ENCODE data around the gene MYO15A.

GRCh38 chr17:18183334-18184142 is 75.0 kb downstream of the MYO15A start, which contains the start of gene ALKBH5:
- TF ChIP-seq POLR2A (IDR thresholded peaks at IDR 0.05) (peak; percentile 97 to 98), CTCF (IDR thresholded peaks at IDR 0.05) (peak in 2 of 5 experiments; percentile 40 to 56)
